MM.1S (cell line): ENCODE measurements around the gene CASP3.
"Not testable (repeated sequence)": the region's sequence is repeated elsewhere in the genome, so short reads cannot be mapped to it uniquely, and the experiment has no call there.

Source experiments
- DNase-seq: peaks from one replicate; pipeline ENCODE4 v3.0.0-alpha.2; 2015
- H2AFZ ChIP-seq: fragments of 300-600 bp; sonication (generic); 2 replicates; pipeline ENCODE4 v1.6.0; 2016; ENCODE audit warnings: antibody characterized with exemption, low read length
- H3F3A ChIP-seq: fragments of 300-600 bp; sonication (generic); 2 replicates; pipeline ENCODE4 v1.6.1; 2016; ENCODE audit warnings: mild to moderate bottlenecking, antibody characterized with exemption, low read length, moderate library complexity, mixed read lengths; ENCODE audit not compliant: insufficient read depth
- H3K27ac ChIP-seq: fragments of 300-600 bp; sonication (generic); 2 replicates; pipeline ENCODE4 v1.5.1; 2016; ENCODE audit warnings: mild to moderate bottlenecking, low read length
- H3K27me3 ChIP-seq: fragments of 300-600 bp; sonication (generic); replicated peaks from 2 replicates; pipeline ENCODE4 v1.6.0; 2016; ENCODE audit warnings: low read length; ENCODE audit not compliant: insufficient read depth
- H3K36me3 ChIP-seq: fragments of 300-600 bp; sonication (generic); replicated peaks from 2 replicates; pipeline ENCODE4 v1.6.1; 2016; ENCODE audit warnings: mild to moderate bottlenecking, low read length, mixed read lengths; ENCODE audit not compliant: insufficient read depth
- H3K4me1 ChIP-seq: fragments of 300-600 bp; sonication (generic); 2 replicates; pipeline ENCODE4 v1.6.1; 2016; ENCODE audit warnings: low read length, mixed read lengths
- H3K4me2 ChIP-seq: fragments of 300-600 bp; sonication (generic); 2 replicates; pipeline ENCODE4 v1.6.0; 2016; ENCODE audit warnings: low read depth, low read length
- H3K4me3 ChIP-seq: fragments of 300-600 bp; sonication (generic); 2 replicates; pipeline ENCODE4 v1.5.1; 2016; ENCODE audit warnings: low read length, mixed read lengths
- H3K79me2 ChIP-seq: fragments of 300-600 bp; sonication (generic); 2 replicates; pipeline ENCODE4 v1.6.1; 2016; ENCODE audit warnings: mixed run types, low read length, mixed read lengths
- H3K9ac ChIP-seq: fragments of 300-600 bp; sonication (generic); 2 replicates; pipeline ENCODE4 v1.6.1; 2016; ENCODE audit warnings: low read length, mixed read lengths
- H3K9me2 ChIP-seq: fragments of 300-600 bp; sonication (generic); replicated peaks from 2 replicates; pipeline ENCODE4 v1.6.1; 2016; ENCODE audit warnings: mild to moderate bottlenecking, low read length, mixed read lengths; ENCODE audit not compliant: insufficient read depth
- H3K9me3 ChIP-seq: fragments of 300-600 bp; sonication (generic); replicated peaks from 2 replicates; pipeline ENCODE4 v1.6.1; 2016; ENCODE audit warnings: mild to moderate bottlenecking, low read length, mixed read lengths; ENCODE audit not compliant: insufficient read depth
- H4K20me1 ChIP-seq: fragments of 300-600 bp; sonication (generic); 2 replicates; pipeline ENCODE4 v1.6.1; 2016; ENCODE audit warnings: mild to moderate bottlenecking, low read length, moderate library complexity, mixed read lengths; ENCODE audit not compliant: insufficient read depth
- CTCF ChIP-seq: fragments of 300-600 bp; sonication (generic); IDR thresholded peaks from 2 replicates; pipeline ENCODE4 v1.5.1; 2016; ENCODE audit warnings: antibody characterized with exemption, low read length, mixed read lengths
- EZH2 ChIP-seq: fragments of 300-600 bp; sonication (generic); optimal IDR thresholded peaks from 2 replicates; pipeline ENCODE3; 2017; ENCODE audit warnings: low read depth, mild to moderate bottlenecking, antibody characterized with exemption, low read length, mixed read lengths
- EZH2phosphoT487 ChIP-seq: fragments of 300-600 bp; sonication (generic); IDR thresholded peaks from 2 replicates; pipeline ENCODE4 v1.6.1; 2018; ENCODE audit warnings: antibody characterized with exemption, low read length

The CASP3 gene

GRCh38 chr4:184628103-184628502 is 21.1 kb downstream of the CASP3 start:
- H3K4me2 ChIP-seq, result no peak overlapping the region
- no peaks in the 10 kb centered on the region for H3K27me3 ChIP-seq
- H4K20me1 ChIP-seq, result no peaks in the 10 kb centered on the region
- H2AFZ ChIP-seq, result no peak overlapping the region
- no peaks in the 10 kb centered on the region for H3K9me3 ChIP-seq
- DNase-seq, result no peak
- no peaks in the 10 kb centered on the region for H3K4me1 ChIP-seq
- peaks cover 16% of the 10 kb centered on the region for H3F3A ChIP-seq
- peaks cover 27% of the 10 kb centered on the region for H3K36me3 ChIP-seq
- H3K9ac ChIP-seq, result no peak overlapping the region
- no peak overlapping the region for H3K27ac ChIP-seq
- H3K4me3 ChIP-seq, result no peak overlapping the region
- H3K79me2 ChIP-seq, result peaks cover 37% of the 10 kb centered on the region
- TF ChIP-seq CTCF, result no peak
- TF ChIP-seq EZH2, result no peak
- no peak for TF ChIP-seq EZH2phosphoT487
- H3K9me2 ChIP-seq, result no peaks in the 10 kb centered on the region

GRCh38 chr4:184625783-184626596 is 23.3 kb downstream of the CASP3 start:
- H3K4me3 ChIP-seq, H3K4me2 ChIP-seq, H2AFZ ChIP-seq, H3K9ac ChIP-seq, H3K4me1 ChIP-seq, H3K9me3 ChIP-seq, H3K27me3 ChIP-seq, DNase-seq, H3K9me2 ChIP-seq, H4K20me1 ChIP-seq, H3K27ac ChIP-seq: not testable (repeated sequence)
- H3K36me3 ChIP-seq, result peaks cover 16% of the 10 kb centered on the region
- peaks cover 21% of the 10 kb centered on the region for H3K79me2 ChIP-seq
- H3F3A ChIP-seq, result peaks cover 16% of the 10 kb centered on the region

- Histone ChIP-seq H3K27me3 (no peaks in the 10 kb centered on the region), H3K9me3 (no peaks in the 10 kb centered on the region), H3K9ac (no peak overlapping the region), H3K36me3 (peaks cover 10% of the 10 kb centered on the region), H3K9me2 (no peaks in the 10 kb centered on the region), H3K4me3 (no peak overlapping the region), H3K79me2 (peaks cover 18% of the 10 kb centered on the region; the same call in 1 of the 2 replicates), H3K27ac (no peak overlapping the region), H3K4me2 (no peak overlapping the region), H3F3A (peaks cover 16% of the 10 kb centered on the region), H2AFZ (no peak overlapping the region), H3K4me1 (no peaks in the 10 kb centered on the region), H4K20me1 (no peaks in the 10 kb centered on the region)
- DNase-seq, result no peak
- no peak for TF ChIP-seq EZH2
- no peak for TF ChIP-seq CTCF
- no peak for TF ChIP-seq EZH2phosphoT487
These were observed 24.2 kb downstream of the CASP3 start for GRCh38 chr4:184624972-184625554.

GRCh38 chr4:184624504-184624903 is 24.7 kb downstream of the CASP3 start:
- H3K4me3 ChIP-seq, H3K4me1 ChIP-seq, DNase-seq, H3K9me3 ChIP-seq, H3K27ac ChIP-seq, H3K4me2 ChIP-seq, H3K9ac ChIP-seq, H3K9me2 ChIP-seq, H3K27me3 ChIP-seq, H4K20me1 ChIP-seq, H2AFZ ChIP-seq, H3K36me3 ChIP-seq: not testable (repeated sequence)
- Histone ChIP-seq H3K79me2 (peaks cover 15% of the 10 kb centered on the region; the same call in 1 of the 2 replicates), H3F3A (peaks cover 16% of the 10 kb centered on the region)
